Stimulated activated CD8-positive, alpha-beta memory T cell treated with anti-CD3 and anti-CD28 coated beads, Interleukin-7, amount 100 ng/mL, for 1 hour (primary cell): ENCODE results near the gene DISP3.

ENCODE experiments used
- DNase-seq, 2 donors: peaks; one replicate each; pipeline ENCODE4 v3.0.0-alpha.2; 2020; ENCODE audit warnings: low read depth in 2 of 2

DISP3 gene

DNA sequence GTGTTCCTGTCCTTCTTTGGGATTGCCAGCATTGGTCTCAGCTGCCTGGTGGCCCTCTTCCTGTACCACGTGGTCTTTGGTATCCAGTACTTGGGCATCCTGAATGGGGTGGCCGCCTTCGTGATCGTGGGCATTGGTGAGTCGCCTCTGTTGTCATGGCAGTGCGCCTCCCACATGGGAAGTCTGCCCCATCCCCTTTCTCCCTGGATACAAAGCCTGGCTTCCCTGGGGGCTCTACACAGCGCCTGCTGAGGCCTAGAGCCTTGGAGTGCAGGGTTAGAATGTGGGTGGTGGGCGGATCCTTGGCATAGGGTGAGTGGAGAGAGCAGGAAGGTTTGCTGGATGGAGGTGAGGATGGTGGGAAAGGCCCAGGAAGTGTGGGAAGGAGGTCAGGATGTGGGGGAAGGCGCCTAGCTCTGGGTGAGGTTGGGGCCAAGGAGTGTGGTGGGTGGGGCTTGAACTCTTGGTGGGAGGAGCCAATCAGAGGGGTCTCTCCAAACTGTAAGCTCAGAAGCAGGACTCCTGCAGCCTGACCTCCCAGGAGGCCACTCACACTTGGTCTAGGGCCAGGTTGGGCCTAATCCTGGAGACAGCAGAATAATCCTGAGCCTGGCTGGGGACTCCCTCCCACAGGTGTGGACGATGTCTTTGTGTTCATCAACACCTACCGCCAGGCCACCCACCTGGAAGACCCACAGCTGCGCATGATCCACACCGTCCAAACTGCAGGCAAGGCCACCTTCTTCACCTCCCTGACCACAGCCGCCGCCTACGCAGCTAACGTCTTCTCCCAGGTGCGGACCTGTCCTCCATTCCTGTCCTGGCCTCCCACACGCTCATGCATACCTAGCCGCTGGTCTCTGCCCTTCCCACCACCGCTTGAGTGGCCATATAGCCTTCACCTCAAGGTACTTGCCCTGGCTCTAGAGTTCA is 36.7 kb downstream of the DISP3 start:
- DNase-seq, result no peak

GRCh38 chr1:11516961-11517635 is 38.1 kb downstream of the DISP3 start:
- DNase-seq, result no peak

GRCh38 chr1:11518016-11518701 is 39.2 kb downstream of the DISP3 start:
- DNase-seq, result no peak

- DNase-seq, result no peak
These were observed 40.1 kb downstream of the DISP3 start for GRCh38 chr1:11518791-11519628.

- DNase-seq, result no peak
These were observed 40.7 kb downstream of the DISP3 start for GRCh38 chr1:11519629-11520031.

GRCh38 chr1:11520531-11521233 is 41.7 kb downstream of the DISP3 start:
- DNase-seq, result no peak

- DNase-seq, result no peak
These were observed 42.8 kb downstream of the DISP3 start for GRCh38 chr1:11521582-11522399.

DNA sequence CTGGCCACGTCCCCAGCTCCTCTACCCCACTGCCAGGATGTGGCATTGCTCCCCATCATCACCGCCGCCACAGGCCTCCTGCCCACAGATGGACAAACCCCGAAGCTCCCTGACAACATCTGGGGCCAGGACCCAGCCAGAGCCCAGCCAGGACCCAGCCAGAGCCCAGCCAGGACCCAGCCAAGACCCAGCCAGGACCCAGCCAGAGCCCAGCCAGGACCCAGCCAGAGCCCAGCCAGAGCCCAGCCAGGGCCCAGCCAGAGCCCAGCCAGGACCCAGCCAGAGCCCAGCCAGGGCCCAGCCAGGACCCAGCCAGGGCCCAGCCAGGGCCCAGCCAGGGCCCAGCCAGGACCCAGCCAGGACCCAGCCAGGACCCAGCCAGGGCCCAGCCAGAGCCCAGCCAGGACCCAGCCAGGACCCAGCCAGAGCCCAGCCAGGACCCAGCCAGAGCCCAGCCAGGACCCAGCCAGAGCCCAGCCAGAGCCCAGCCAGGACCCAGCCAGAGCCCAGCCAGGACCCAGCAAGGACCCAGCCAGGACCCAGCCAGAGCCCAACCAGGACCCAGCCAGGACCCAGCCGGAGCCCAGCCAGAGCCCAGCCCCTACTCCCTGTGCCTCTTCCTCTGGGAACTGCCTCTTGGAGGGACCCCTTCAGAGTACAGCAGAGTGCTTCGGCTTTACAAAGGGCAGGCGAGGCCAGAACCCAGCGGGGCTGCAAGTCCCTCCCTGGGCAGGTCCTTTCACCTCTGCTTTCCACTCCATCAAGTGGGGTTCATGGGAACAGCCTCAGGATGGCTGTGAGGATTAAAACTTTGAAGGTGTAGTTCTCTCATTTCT is 43.7 kb downstream of the DISP3 start:
- DNase-seq, result no peak

- DNase-seq, result no peak
These were observed 44.3 kb downstream of the DISP3 start for GRCh38 chr1:11523261-11523660.

- no peak for DNase-seq
These were observed 45.0 kb downstream of the DISP3 start for GRCh38 chr1:11523746-11524464.

DNA sequence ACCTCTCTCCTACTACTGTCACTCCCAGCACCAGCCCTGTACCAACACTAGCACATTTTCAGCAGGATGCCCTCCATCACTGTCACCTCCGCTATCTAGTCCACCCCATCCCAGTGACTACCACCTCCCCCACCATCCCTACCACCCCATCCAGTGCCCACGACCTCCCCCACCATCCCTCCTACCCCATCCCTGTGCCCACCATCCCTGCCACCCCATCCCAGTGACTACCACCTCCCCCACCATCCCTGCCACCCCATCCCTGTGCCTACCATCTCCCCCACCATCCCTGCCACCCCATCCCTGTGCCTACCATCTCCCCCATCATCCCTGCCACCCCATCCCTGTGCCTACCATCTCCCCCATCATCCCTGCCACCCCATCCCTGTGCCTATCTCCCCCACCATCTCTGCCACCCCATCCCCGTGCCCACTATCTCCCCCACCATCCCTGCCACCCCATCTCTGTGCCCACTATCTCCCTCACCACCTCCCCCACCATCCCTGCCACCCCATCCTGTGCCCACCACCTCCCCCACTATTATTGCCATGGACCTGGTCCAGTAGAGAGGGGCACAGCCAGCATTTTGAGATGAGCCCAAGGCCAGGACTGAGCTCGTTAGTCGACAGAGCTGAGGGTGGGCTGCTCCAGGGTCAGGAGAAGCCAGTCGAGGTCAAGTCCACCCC is 45.7 kb downstream of the DISP3 start:
- DNase-seq, result no peak

GRCh38 chr1:11525151-11525505 is 46.2 kb downstream of the DISP3 start:
- no peak for DNase-seq

- DNase-seq, result no peak
These were observed 46.6 kb downstream of the DISP3 start for GRCh38 chr1:11525516-11525915.

GRCh38 chr1:11526071-11526895 is 47.3 kb downstream of the DISP3 start:
- DNase-seq, result no peak

GRCh38 chr1:11527541-11528452 is 48.8 kb downstream of the DISP3 start:
- no peak for DNase-seq
